ENCODE measurements around the gene TTC7B.

Gene TTC7B

GRCh38 chr14:90733139-90733808, 83.0 kb downstream of the TTC7B start:
- no peak for DNase-seq

GRCh38 chr14:90732718-90733117, 83.5 kb downstream of the TTC7B start:
- peak; percentile 64 for DNase-seq

GRCh38 chr14:90732139-90732538, 84.1 kb downstream of the TTC7B start:
- DNase-seq = peak; percentile 94

- peak; percentile 34 for DNase-seq
These were observed 84.7 kb downstream of the TTC7B start for GRCh38 chr14:90731487-90731886.

DNA sequence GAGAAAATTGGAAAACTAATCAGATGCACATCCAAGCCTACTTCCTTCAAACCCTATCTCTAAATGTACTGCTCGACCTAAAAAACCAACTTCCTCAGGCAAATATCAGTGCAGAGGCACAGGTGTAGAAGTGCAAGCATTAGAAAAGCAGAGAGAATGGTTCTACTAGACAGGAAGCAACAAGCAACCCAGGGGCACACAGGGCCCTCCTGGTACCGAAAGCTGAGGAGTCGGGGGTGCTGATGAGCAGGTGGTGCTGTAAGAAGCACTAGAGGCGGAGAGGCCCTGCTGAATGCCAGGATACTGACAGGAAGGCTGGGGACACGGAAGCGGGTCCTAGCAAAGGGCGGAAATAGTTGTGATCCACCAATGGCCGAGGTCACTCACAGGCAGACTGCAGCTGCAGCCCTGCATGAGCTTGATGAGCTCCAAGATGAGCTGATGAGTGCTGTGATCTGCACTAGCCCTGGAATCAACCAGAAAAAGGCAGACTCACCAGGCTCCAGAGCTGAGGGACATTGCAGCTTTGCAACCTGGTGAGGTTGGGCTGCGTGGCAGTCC, 85.9 kb downstream of the TTC7B start:
- no peak for DNase-seq

DNA sequence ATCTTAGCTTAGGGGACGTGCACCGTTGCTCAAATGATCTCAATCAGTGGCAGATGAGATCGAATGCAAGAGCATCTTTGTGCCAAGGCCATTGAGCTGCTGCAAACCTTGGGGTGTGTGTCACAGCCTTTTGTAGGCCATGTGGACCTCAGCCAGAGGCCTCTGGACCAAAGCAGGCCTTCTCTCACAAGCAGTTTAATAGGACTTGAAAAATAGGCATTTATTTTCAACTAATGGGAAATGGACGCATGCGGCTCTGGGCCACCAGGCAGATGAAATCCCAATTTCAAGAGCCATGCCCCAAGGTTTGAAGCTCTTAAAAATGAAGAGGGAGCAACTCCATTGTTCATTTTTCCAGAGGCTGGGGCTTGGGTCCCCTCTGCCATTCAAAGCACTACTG, 87.3 kb downstream of the TTC7B start:
- DNase-seq = no peak

GRCh38 chr14:90727082-90727481, 89.1 kb downstream of the TTC7B start:
- DNase-seq = no peak

GRCh38 chr14:90726656-90727055, 89.6 kb downstream of the TTC7B start:
- no peak for DNase-seq

DNA sequence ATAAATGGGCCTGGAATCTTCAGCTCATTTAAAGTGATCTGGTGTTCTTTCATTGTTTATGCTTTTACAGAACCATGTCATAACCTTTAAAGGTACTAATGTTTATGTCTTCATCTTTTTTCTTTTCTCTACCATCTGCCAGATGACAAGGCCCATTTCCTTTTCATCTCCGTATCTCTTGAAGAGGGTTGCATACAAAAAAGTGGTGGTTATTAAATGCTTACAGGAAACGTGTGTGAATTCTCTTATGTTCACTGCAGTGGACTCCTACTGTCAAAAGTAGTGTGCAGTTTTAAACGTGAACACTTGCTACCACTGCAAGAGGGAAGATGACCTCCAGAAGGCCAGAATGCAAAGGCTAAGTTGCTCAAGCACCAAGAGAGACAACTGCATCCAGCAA, 91.4 kb downstream of the TTC7B start:
- DNase-seq = no peak

- DNase-seq = peak; percentile 10
These were observed 93.6 kb downstream of the TTC7B start for GRCh38 chr14:90722590-90722989.

DNA sequence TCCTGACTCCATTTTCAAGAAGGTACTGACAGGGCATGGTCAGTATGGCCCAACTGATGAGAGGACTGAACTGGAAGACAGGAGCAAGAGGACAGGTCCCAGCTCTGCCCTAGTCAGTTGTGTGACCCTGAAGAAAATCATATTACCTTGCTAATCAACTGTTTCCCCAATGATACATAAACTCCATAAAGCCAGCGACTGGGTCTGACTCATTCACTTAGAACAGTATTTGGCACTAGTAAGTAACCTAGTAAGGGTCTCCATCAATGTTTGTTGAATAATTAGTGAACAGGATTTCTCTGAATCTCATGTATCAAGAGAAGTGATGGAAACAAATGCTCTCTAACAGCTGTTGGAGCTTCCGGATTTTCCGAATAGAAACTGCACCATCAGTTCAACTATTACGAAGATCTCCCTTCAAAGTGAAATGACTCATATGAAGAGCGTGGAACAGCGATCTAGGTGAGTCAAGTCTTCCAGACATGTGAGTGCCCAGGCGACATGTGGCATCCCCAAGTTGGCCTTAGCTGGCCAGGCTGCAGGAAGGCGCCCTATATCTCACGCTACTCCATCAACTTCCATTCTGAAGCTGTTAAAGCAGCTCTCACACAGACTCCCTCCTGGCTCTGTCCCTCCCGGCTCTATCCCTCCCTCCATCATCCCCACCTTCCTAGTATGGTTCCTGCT, 94.5 kb downstream of the TTC7B start:
- DNase-seq = no peak

DNA sequence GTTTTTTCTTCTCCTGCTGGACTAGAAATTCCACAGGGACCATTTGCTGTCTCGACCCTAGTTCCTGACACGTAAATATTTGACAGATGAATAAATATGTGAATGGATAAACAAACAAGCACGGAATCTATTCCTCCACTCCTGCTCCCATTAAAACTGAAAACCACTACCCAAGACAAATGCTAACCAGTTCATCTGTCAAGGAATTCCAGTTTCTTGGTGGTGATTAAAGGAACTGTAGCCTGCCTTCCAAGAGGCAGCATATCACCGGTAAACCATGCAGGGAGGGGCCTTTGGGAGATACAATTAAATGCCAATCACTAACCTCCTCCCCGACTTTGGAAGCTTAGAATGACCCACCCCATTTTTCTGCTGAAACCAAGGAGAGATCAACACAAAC, 95.4 kb downstream of the TTC7B start:
- DNase-seq = no peak

GRCh38 chr14:90720336-90720735, 95.9 kb downstream of the TTC7B start:
- DNase-seq = no peak

GRCh38 chr14:90717916-90718315, 98.3 kb downstream of the TTC7B start:
- DNase-seq = no peak

DNA sequence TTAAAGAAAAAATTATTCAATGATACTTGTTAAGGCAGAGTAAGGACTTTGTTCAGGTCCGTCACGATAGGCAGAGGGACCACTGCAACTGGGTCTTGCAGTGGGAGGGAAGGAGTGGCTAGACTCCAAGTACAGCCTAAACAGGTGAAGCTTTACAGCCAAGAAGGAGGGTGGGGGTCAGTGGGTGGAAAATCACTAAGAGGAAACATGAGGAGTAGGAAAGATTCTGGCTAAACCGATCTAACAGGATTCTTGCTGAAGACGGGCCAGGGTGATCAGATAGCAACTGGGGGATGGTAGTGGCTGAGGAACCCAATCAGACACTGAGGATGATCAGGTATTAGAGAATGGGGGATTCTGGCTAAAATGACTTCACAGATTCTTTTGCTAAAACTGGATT, 100.2 kb downstream of the TTC7B start:
- DNase-seq = no peak

- no peak for DNase-seq
These were observed 100.7 kb downstream of the TTC7B start for GRCh38 chr14:90715495-90715894.

- DNase-seq = no peak
These were observed 101.4 kb downstream of the TTC7B start for GRCh38 chr14:90714811-90715210.

DNA sequence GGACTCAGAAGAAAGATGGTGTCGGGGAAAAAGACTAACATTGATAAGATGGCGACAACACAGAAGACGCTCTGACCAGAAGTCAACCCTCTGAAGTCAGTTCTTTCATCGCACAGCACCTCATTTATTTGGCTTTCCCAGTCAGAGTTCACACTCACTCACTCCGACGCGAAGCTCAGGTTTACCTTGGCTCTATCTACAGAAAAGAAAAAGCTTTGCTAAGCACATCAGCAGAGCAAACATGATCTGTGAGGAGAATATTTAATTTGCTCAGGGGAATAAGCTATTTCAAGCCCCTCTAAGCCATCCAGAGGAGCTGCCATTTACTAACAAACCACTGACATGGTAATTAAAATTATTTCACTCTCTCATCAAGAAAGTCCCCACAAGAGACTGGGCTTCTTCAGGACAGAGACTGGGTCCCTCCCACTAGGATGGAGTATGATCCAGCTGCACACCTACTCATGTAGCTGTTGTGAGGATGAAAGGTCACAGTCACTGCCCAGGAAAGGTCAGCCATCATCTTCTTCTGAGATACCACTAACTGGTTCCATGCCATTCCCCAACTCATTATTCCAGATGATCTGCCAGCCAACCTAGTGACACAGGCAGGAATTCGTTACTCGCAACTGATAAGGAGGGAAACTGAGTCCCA, 111.4 kb downstream of the TTC7B start:
- DNase-seq = no peak

DNA sequence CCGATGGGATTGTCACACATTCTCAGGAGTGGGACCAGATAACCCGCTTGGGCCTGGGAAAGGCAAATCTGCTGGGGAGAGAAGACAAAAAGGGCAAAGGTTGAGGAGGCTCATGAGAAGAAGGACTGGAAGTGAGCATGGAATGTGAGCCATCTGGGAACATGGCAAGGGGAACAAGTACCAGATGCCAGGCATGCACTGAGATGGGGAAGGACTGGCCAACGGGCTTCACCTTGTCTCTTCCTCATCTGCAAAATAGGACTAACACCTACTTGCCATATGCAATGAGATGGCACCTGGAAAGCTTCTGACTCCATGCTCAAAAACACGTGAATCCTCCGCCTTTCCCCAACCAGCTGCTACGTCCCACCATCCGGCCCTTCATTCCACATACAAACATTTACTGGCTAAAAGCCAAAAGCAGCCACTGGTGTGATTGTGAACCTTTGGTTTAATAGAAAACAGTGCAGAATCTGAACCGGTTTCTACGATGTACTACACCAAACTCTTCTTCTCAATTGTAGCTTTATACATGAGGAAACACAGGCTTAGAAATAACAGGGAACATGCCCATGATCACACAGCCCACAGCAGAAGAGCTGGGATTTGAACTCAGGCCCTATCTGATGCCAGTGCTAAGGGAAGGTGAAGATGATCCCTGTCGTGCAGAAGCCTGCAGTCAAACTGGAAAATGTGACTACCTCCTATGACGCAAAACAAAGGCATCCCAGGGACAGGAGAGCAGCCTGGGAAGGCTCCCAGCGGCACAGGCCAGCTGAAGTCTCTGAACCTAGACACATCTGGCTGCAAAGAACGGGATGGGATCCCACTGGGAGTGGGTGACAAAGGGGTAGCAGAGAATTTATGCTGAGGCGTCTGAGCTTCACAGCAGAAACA, 112.1 kb downstream of the TTC7B start:
- DNase-seq = no peak

- peak; percentile 26 for DNase-seq
These were observed 115.1 kb downstream of the TTC7B start for GRCh38 chr14:90700933-90701776.

- DNase-seq = no peak
These were observed 117.2 kb downstream of the TTC7B start for GRCh38 chr14:90699016-90699415.

- peak; percentile 27 for DNase-seq
These were observed 117.8 kb downstream of the TTC7B start for GRCh38 chr14:90698379-90698869.
